SK-N-SH (cell line): ENCODE results near the gene C13orf46.

Experiments
- CTCF ChIP-seq: fragments of 200-600 bp; sonication (generic); IDR thresholded peaks from 2 replicates; pipeline ENCODE4 v1.6.1; 2017; ENCODE audit warnings: antibody characterized with exemption, mild to moderate bottlenecking, moderate library complexity
- EP300 ChIP-seq, 2 experiments: IDR thresholded peaks; 2 replicates each; pipeline versions ENCODE4 v1.4.0 to v1.6.1; 2012; ENCODE audit warnings: borderline replicate concordance in 1 of 2, low read depth in 1 of 2, low read length in 1 of 2
- GATA2 ChIP-seq: sonication (generic); formaldehyde crosslinking; IDR thresholded peaks from 2 replicates; pipeline ENCODE4 v1.5.0; 2020; ENCODE audit warnings: mild to moderate bottlenecking, missing genetic modification reagents
- MXI1 ChIP-seq: IDR thresholded peaks from 2 replicates; pipeline ENCODE4 v1.6.1; 2012; ENCODE audit warnings: mild to moderate bottlenecking, low read depth, low read length, improper control_type of control experiment
- POLR2AphosphoS5 ChIP-seq: IDR thresholded peaks from 2 replicates; pipeline ENCODE4 v1.6.1; 2012; ENCODE audit warnings: low read depth, low read length
- RAD21 ChIP-seq: IDR thresholded peaks from 2 replicates; pipeline ENCODE4 v1.6.1; 2012; ENCODE audit warnings: mild to moderate bottlenecking, low read length
- RXRA ChIP-seq: IDR thresholded peaks from 2 replicates; pipeline ENCODE4 v1.4.0; 2012; ENCODE audit warnings: low read depth, mild to moderate bottlenecking, borderline replicate concordance
- TCF12 ChIP-seq: IDR thresholded peaks from 2 replicates; pipeline ENCODE4 v1.4.0; 2012
- USF2 ChIP-seq: fragments of 150-350 bp; IDR thresholded peaks from 2 replicates; pipeline ENCODE4 v1.6.1; 2017; ENCODE audit warnings: antibody characterized with exemption, low read length, low read depth, borderline replicate concordance
- TF ChIP-seq, protein P1 (sequence below): fragments of 150-350 bp; IDR thresholded peaks from 2 replicates; pipeline ENCODE4 v1.6.1; 2016; ENCODE audit warnings: mild to moderate bottlenecking, low read depth, low read length
- TF ChIP-seq, protein P2 (sequence below): IDR thresholded peaks from 2 replicates; pipeline ENCODE4 v1.4.0; 2012; ENCODE audit warnings: low read depth, borderline replicate concordance

DNA sequence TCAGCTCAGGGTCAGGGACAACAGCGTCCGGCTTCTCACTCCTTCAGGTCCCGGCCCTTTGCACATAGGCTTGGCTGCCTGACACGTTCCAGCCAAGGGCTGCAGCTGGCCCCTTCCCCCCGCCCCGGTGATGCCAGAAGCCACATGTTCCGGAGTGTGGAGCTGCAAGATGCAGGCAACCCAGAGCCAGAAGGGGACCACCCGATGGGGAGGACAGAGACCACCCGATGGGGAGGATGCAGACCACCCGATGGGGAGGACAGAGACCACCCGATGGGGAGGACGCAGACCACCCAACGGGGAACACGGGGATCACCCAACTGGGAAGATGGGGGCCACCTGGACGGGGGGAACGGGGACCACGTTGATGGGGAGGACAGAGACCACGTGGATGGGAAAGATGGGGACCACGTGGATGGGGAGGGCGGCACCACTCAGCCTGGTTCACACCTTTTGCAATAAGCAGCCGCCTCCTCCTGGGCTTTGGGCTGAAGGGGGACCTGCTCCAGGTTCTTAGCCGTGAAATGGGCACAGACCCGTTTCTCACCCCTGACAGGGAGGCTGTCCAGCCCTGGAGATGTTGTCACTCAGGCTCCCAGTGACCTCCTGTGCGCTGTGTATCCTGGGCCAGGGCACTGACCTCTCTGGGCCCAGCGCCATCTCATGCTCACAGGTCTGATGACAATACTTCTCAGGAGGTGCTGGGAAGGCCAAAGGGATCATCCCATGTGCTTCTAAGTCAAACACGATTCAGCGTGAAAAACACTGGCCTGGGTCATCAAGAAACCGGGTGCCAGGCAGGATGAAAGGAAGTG, 34.5 kb downstream of the C13orf46 start:
- TF ChIP-seq, protein P1, sequence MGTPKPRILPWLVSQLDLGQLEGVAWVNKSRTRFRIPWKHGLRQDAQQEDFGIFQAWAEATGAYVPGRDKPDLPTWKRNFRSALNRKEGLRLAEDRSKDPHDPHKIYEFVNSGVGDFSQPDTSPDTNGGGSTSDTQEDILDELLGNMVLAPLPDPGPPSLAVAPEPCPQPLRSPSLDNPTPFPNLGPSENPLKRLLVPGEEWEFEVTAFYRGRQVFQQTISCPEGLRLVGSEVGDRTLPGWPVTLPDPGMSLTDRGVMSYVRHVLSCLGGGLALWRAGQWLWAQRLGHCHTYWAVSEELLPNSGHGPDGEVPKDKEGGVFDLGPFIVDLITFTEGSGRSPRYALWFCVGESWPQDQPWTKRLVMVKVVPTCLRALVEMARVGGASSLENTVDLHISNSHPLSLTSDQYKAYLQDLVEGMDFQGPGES: no peak
- TF ChIP-seq POLR2AphosphoS5 (no peak), RXRA (no peak), CTCF (no peak), EP300 (IDR thresholded peaks at IDR 0.05; ENCODE audit: borderline replicate concordance in 1 of 2, low read depth in 1 of 2, low read length in 1 of 2) (no peak), GATA2 (CRISPR knock-in tag) (no peak), MXI1 (no peak), USF2 (no peak), TCF12 (no peak), RAD21 (no peak)
- TF ChIP-seq, protein P2, sequence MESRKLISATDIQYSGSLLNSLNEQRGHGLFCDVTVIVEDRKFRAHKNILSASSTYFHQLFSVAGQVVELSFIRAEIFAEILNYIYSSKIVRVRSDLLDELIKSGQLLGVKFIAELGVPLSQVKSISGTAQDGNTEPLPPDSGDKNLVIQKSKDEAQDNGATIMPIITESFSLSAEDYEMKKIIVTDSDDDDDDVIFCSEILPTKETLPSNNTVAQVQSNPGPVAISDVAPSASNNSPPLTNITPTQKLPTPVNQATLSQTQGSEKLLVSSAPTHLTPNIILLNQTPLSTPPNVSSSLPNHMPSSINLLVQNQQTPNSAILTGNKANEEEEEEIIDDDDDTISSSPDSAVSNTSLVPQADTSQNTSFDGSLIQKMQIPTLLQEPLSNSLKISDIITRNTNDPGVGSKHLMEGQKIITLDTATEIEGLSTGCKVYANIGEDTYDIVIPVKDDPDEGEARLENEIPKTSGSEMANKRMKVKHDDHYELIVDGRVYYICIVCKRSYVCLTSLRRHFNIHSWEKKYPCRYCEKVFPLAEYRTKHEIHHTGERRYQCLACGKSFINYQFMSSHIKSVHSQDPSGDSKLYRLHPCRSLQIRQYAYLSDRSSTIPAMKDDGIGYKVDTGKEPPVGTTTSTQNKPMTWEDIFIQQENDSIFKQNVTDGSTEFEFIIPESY: no peak
